Heart left ventricle (tissue), 16 donors: ENCODE data around the gene RPS6KC1. TPM values are rescaled to one million over a fixed set of nuclear protein-coding genes. Genes with fewer than 3 reads are reported as not detected.
"Not testable (repeated sequence)": the region's sequence is repeated elsewhere in the genome, so short reads cannot be mapped to it uniquely, and the experiment has no call there.

ENCODE experiments used
- ATAC-seq, 4 donors: fragments of 200-7000 bp; cut with Tn5 transposase; one replicate each; pipeline ENCODE4 v1.9.1; 2020 to 2022; ENCODE audit warnings: moderate library complexity in 4 of 4, mild to moderate bottlenecking in 3 of 4, moderate number of reproducible peaks in 1 of 4
- DNase-seq, 5 donors: peaks; one replicate each; pipeline ENCODE4 v3.0.0-alpha.2; 2020
- H3K27ac ChIP-seq, 12 donors: fragments of 200-600 bp; sonication (generic) in 4 of 12; one replicate each; pipeline versions ENCODE4 v1.5.0 to v1.8.0; 2016 to 2022; ENCODE audit warnings: mild to moderate bottlenecking in 2 of 12
- H3K27me3 ChIP-seq, 9 donors: fragments of 200-600 bp; sonication (generic) in 2 of 9; one replicate each; pipeline versions ENCODE4 v1.5.1 to v1.8.0; 2016 to 2022; ENCODE audit warnings: mild to moderate bottlenecking in 3 of 9
- H3K36me3 ChIP-seq, 9 donors: fragments of 200-600 bp; sonication (generic) in 2 of 9; one replicate each; pipeline versions ENCODE4 v1.5.0 to v1.8.0; 2018 to 2022; ENCODE audit warnings: mild to moderate bottlenecking in 2 of 9
- H3K4me1 ChIP-seq, 12 donors: fragments of 200-600 bp; sonication (generic) in 4 of 12; one replicate each; pipeline versions ENCODE4 v1.5.0 to v1.8.0; 2016 to 2022; ENCODE audit warnings: mild to moderate bottlenecking in 3 of 12
- H3K4me3 ChIP-seq, 12 donors: fragments of 200-600 bp; sonication (generic) in 4 of 12; one replicate each; pipeline versions ENCODE4 v1.5.0 to v1.8.0; 2017 to 2022; ENCODE audit warnings: mild to moderate bottlenecking in 9 of 12, moderate library complexity in 4 of 12
- H3K9me3 ChIP-seq, 12 donors: fragments of 200-600 bp; sonication (generic) in 4 of 12; one replicate each; pipeline versions ENCODE4 v1.5.0 to v1.8.0; 2016 to 2022; ENCODE audit warnings: mild to moderate bottlenecking in 1 of 12
- CTCF ChIP-seq, 12 donors: fragments of 200-600 bp; sonication (generic) in 4 of 12; IDR thresholded peaks; one replicate each; pipeline versions ENCODE4 v1.5.0 to v1.8.0; 2018 to 2022; ENCODE audit warnings: antibody characterized with exemption in 12 of 12, mild to moderate bottlenecking in 5 of 12
- POLR2A ChIP-seq, 2 donors: fragments of 450-650 bp; IDR thresholded peaks; one replicate each; pipeline ENCODE4 v1.6.1; 2017; ENCODE audit warnings: antibody characterized with exemption in 2 of 2, mild to moderate bottlenecking in 2 of 2, moderate library complexity in 2 of 2
- WGBS, 4 donors: extraction: QIAGEN DNeasy Blood & Tissue Kit in 2 of 4; methylation state at CpG; one replicate each; pipeline versions ENCODE4 v1.1.5 to v1.1.7; 2013 to 2018; 5-methylcytosine and 5-hydroxymethylcytosine counted together
- intact Hi-C, 10 donors: fragments of 100-400 bp; cut with DNase I; formaldehyde crosslinking; loops; one replicate each; pipeline versions ENCODE4 v1.11.1 to v1.14.2; 2022
- polyA plus RNA-seq, 2 donors: library from polyadenylated mRNA; stranded (reverse); fragments of 200-250 nt; gene quantifications; one replicate each; pipeline ENCODE4 v1.2.3, GENCODE V29; 2013
- total RNA-seq, 9 donors: library from RNA; depleted of rRNA in 2 of 9; stranded (reverse); fragments of >200 nt in 2 of 9; fragmentation: NEBNext Ultra II Directional in 3 of 9; extraction: Animal tissue kit (Norgen Biotek cat#: 25700) in 3 of 9; gene quantifications; one replicate each; pipeline versions ENCODE4 v1.1.0 to v1.2.4, GENCODE V29; 2016 to 2023
- donor health status: ischemic (EF 13 %, LVEDD 7.1; RV severe dilation, severe dysfunction).
- donor health status: healthy with polysubstance abuse.
- donor health status: DM: no; HTN: yes; CAD: no.
- donor health status: DM: no; HTN: no; CAD: no.
- donor health status: ischemic (EF 25% LVEDD 6.9; RV normal size, moderate dysfunction).
- donor health status: ischemic (EF 25% LVEDD 5.7; RV mildly dilated, moderate dysfunction).
- donor health status: healthy.
- donor health status: DM: yes; HTN: yes; CAD: no.
- donor health status: ischemic (EF 35%, LVEDD 5.7; RV mildly dilated, moderate dysfunction).
- donor health status: nonischemic (EF 11% LVEDD 7.7; RV severe dilation, severe dysfunction).
- donor health status: DM: yes; HTN: yes; CAD: no.
- donor health status: PGD.
- donor health status: ischemic (EF 29% LVEDD 5.4; RV normal size, mild dysfunction).
- donor health status: nonischemic (EF 23%, LVEDD 6.1; RV moderate dilation, normal function).

RPS6KC1 gene
- total and polyA plus RNA-seq, 11 donors = 3.0 to 15.6 (median 10.4) TPM

GRCh38 chr1:213138391-213138790 is 87.3 kb downstream of the RPS6KC1 start:
- H3K4me3 ChIP-seq = no peak overlapping the region
- no peak for DNase-seq
- no peak overlapping the region for H3K27ac ChIP-seq
- intact Hi-C loops = no loop called here
- no peak for TF ChIP-seq POLR2A (IDR thresholded peaks at IDR 0.05)
- no peak for TF ChIP-seq CTCF (IDR thresholded peaks at IDR 0.05)
- no peaks in the 10 kb centered on the region for H3K36me3 ChIP-seq
- no peaks in the 10 kb centered on the region for H3K27me3 ChIP-seq
- H3K9me3 ChIP-seq = peaks cover 0 to 13% (median 3%) of the 10 kb centered on the region in 12 donors
- H3K4me1 ChIP-seq = peaks cover 0 to 16% (median 7%) of the 10 kb centered on the region in 12 donors
- ATAC-seq = no peak
- WGBS, 4 donors = 96 to 97% (median 97%) methylated on average over 4 of the region's 4 CpGs

- WGBS, 4 donors = 87 to 90% (median 88%) methylated on average over 1 of the region's 1 CpG
Measured at GRCh38 chr1:213138892-213139291, 87.9 kb downstream of the RPS6KC1 start.

GRCh38 chr1:213148905-213149304 is 97.9 kb downstream of the RPS6KC1 start:
- intact Hi-C loops = no loop called here
- H3K9me3 ChIP-seq = peaks cover 0 to 15% (median 0%) of the 10 kb centered on the region in 12 donors
- ATAC-seq (no peak), DNase-seq (no peak)
- H3K27me3 ChIP-seq = no peaks in the 10 kb centered on the region
- WGBS, 4 donors = 96 to 99% (median 97%) methylated on average over 2 of the region's 2 CpGs
- TF ChIP-seq POLR2A (IDR thresholded peaks at IDR 0.05) (no peak), CTCF (IDR thresholded peaks at IDR 0.05) (no peak)
- peaks cover 0 to 7% (median 0%) of the 10 kb centered on the region in 9 donors for H3K36me3 ChIP-seq
- H3K27ac ChIP-seq = no peak overlapping the region
- peaks cover 0 to 4% (median 0%) of the 10 kb centered on the region in 12 donors for H3K4me1 ChIP-seq
- no peak overlapping the region for H3K4me3 ChIP-seq

More at GRCh38 chr1:213138892-213139291, 87.9 kb downstream of the RPS6KC1 start:
- Histone ChIP-seq H3K4me3 (no peak overlapping the region), H3K27ac (no peak overlapping the region), H3K9me3 (peaks cover 0 to 13% (median 3%) of the 10 kb centered on the region in 12 donors), H3K27me3 (no peaks in the 10 kb centered on the region), H3K4me1 (peaks cover 0 to 16% (median 7%) of the 10 kb centered on the region in 12 donors), H3K36me3 (no peaks in the 10 kb centered on the region)
- intact Hi-C loops = no loop called here
- no peak for TF ChIP-seq CTCF (IDR thresholded peaks at IDR 0.05)
- TF ChIP-seq POLR2A (IDR thresholded peaks at IDR 0.05) = no peak
- no peak for ATAC-seq
- no peak for DNase-seq

- ATAC-seq, intact Hi-C loops: not testable (repeated sequence)
- no CpG with 5 or more reads among the region's 2 CpGs for WGBS, 4 donors
Measured at GRCh38 chr1:213150090-213150489, 99.0 kb downstream of the RPS6KC1 start.

More at GRCh38 chr1:213150090-213150489, 99.0 kb downstream of the RPS6KC1 start:
- not testable (repeated sequence) for H3K4me1 ChIP-seq, H3K4me3 ChIP-seq, DNase-seq, H3K36me3 ChIP-seq, H3K27me3 ChIP-seq, H3K27ac ChIP-seq
- H3K9me3 ChIP-seq = peaks cover 0 to 15% (median 0%) of the 10 kb centered on the region in 12 donors
